Smooth muscle cell of the umbilical artery (primary cell): ENCODE measurements around the gene IFT57. TPM values are rescaled to one million over a fixed set of nuclear protein-coding genes. Genes with fewer than 3 reads are reported as not detected.

Experiments
- total RNA-seq: library from RNA; depleted of rRNA; stranded (reverse); fragments of >200 nt; gene quantifications from 2 replicates; pipeline ENCODE4 v1.2.3, GENCODE V29; 2014

Gene IFT57, protein sequence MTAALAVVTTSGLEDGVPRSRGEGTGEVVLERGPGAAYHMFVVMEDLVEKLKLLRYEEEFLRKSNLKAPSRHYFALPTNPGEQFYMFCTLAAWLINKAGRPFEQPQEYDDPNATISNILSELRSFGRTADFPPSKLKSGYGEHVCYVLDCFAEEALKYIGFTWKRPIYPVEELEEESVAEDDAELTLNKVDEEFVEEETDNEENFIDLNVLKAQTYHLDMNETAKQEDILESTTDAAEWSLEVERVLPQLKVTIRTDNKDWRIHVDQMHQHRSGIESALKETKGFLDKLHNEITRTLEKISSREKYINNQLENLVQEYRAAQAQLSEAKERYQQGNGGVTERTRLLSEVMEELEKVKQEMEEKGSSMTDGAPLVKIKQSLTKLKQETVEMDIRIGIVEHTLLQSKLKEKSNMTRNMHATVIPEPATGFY
- total RNA-seq, result 54.3 and 81.1 TPM in 2 replicates

GRCh38 chr3:108221911-108222852, at the start of gene IFT57:
Gene IFT57 (minus strand): TSS chr3:108222424. CDS start chr3:108222322, 102 bp downstream.

Other genes starting within 250 kb of the IFT57 start
- 108 and 116 TPM in 2 replicates for gene CD47, start 131.4 kb downstream of the IFT57 start, total RNA-seq
- 0.05 TPM in 1 of 2 replicates, not detected in the other for gene HHLA2, start 74.1 kb upstream of the IFT57 start, total RNA-seq